Measurements from ENCODE around the gene ABHD17A. TPM values are rescaled to one million over a fixed set of nuclear protein-coding genes. Genes with fewer than 3 reads are reported as not detected.

Gene ABHD17A
- total and polyA plus RNA-seq, 9 of the 15 experiments (the other 6 are each of a cell fraction or from before 2014, with no cell fraction given) = 0.04 to 135 (median 21.8) TPM; not detected in 1

DNA sequence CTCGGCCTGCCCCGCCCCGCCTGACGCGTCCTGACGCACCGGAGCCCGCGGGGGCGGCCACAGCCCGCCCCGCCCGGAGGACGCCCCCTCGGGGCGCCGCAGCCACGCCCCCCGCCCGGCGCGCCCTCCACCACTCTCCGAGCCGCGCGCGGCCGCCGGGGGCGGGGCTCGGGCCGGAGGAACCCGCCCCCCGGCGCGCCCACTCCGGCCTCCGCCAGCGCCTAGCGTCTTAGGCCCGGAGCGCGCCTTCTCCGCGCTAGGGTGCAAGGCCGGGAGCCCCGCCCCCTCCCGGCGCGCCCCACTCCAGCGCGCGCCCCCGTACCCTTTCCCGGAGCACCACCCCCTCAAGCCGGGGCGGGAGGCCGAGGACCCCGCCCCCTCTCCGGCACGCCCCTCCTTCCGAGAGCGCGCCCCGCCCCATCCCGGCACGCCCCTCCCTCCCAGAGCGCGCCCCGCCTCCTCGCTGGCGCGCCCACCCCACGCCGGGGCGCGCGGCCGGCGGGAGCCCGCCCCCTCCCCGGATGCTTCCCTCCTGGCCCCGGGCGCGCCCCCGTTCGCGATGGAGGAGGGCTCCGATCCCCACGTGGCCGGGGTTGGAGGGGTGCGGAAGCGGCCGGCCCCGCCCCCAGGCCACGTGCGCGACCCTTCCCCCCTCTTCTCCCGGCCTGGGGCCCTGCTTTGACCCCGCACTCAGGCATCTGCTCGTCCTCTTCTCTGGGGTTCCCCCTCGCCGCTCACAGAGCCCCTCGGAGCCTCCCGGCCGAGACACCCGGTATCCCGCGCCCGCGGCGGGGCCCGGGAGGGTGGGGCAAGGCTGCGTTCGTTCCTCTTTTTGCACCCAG is 21.4 kb downstream of the ABHD17A start (continued):
- no peak for TF ChIP-seq DMBX1 (CRISPR knock-in tag; IDR thresholded peaks at IDR 0.05; ENCODE audit: borderline replicate concordance)
- TF ChIP-seq, protein P1, sequence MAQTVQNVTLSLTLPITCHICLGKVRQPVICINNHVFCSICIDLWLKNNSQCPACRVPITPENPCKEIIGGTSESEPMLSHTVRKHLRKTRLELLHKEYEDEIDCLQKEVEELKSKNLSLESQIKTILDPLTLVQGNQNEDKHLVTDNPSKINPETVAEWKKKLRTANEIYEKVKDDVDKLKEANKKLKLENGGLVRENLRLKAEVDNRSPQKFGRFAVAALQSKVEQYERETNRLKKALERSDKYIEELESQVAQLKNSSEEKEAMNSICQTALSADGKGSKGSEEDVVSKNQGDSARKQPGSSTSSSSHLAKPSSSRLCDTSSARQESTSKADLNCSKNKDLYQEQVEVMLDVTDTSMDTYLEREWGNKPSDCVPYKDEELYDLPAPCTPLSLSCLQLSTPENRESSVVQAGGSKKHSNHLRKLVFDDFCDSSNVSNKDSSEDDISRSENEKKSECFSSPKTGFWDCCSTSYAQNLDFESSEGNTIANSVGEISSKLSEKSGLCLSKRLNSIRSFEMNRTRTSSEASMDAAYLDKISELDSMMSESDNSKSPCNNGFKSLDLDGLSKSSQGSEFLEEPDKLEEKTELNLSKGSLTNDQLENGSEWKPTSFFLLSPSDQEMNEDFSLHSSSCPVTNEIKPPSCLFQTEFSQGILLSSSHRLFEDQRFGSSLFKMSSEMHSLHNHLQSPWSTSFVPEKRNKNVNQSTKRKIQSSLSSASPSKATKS (CRISPR knock-in tag; IDR thresholded peaks at IDR 0.05) = no peak
- TF ChIP-seq, protein P2, sequence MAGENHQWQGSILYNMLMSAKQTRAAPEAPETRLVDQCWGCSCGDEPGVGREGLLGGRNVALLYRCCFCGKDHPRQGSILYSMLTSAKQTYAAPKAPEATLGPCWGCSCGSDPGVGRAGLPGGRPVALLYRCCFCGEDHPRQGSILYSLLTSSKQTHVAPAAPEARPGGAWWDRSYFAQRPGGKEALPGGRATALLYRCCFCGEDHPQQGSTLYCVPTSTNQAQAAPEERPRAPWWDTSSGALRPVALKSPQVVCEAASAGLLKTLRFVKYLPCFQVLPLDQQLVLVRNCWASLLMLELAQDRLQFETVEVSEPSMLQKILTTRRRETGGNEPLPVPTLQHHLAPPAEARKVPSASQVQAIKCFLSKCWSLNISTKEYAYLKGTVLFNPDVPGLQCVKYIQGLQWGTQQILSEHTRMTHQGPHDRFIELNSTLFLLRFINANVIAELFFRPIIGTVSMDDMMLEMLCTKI (IDR thresholded peaks at IDR 0.05; ENCODE audit: partially characterized antibody) = no peak
- TF ChIP-seq FOXP1 (CRISPR knock-in tag; IDR thresholded peaks at IDR 0.05) = no peak; the same call in 1 of the 2 replicates
- TF ChIP-seq, protein P3, sequence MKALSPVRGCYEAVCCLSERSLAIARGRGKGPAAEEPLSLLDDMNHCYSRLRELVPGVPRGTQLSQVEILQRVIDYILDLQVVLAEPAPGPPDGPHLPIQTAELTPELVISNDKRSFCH (CRISPR knock-in tag; IDR thresholded peaks at IDR 0.05) = no peak
- TF ChIP-seq, protein P3 (tag; IDR thresholded peaks at IDR 0.05) = no peak
- no peak for TF ChIP-seq MTA3 (IDR thresholded peaks at IDR 0.05; ENCODE audit: borderline replicate concordance)
- no peak for TF ChIP-seq ZNF212 (CRISPR knock-in tag; IDR thresholded peaks at IDR 0.05)
- TF ChIP-seq THAP7 (CRISPR knock-in tag; IDR thresholded peaks at IDR 0.05) = no peak
- TF ChIP-seq MGA (IDR thresholded peaks at IDR 0.05) = peak; percentile 72

Data from K562 (cell line).